PC-3 (cell line): ENCODE results near the gene KIAA1217.

Source experiments
- EZH2 ChIP-seq: fragments of 300-600 bp; sonication (generic); IDR thresholded peaks from one replicate; pipeline ENCODE4 v1.6.1; 2017; ENCODE audit warnings: antibody characterized with exemption, mild to moderate bottlenecking, low read length; ENCODE audit not compliant: unreplicated experiment
- TF ChIP-seq, protein P1 (sequence below): fragments of 300-600 bp; sonication (generic); conservative IDR thresholded peaks from 2 replicates; pipeline ENCODE4 v1.5.1; 2017; ENCODE audit warnings: antibody characterized with exemption, low read depth, mild to moderate bottlenecking, low read length

DNA sequence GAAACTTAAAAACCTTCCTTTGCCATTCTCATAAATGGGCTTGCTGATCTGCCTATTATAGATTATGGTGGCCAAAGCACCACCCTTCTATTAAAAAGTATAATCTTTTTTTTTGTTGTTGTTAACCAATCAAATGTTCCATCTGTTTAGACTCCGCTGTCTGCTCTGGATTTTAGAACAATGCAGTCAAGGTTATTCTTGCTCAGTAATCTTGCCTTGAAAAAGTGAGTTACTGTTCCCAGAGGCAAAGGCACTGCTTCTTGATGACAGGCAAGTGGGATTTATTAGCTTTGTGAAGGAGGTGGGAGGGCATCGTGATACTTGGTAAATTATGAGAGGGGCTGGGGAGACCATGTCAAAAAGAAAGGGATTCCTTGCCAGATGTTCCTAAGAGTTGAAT is 143.5 kb downstream of the KIAA1217 start:
- TF ChIP-seq, protein P1, sequence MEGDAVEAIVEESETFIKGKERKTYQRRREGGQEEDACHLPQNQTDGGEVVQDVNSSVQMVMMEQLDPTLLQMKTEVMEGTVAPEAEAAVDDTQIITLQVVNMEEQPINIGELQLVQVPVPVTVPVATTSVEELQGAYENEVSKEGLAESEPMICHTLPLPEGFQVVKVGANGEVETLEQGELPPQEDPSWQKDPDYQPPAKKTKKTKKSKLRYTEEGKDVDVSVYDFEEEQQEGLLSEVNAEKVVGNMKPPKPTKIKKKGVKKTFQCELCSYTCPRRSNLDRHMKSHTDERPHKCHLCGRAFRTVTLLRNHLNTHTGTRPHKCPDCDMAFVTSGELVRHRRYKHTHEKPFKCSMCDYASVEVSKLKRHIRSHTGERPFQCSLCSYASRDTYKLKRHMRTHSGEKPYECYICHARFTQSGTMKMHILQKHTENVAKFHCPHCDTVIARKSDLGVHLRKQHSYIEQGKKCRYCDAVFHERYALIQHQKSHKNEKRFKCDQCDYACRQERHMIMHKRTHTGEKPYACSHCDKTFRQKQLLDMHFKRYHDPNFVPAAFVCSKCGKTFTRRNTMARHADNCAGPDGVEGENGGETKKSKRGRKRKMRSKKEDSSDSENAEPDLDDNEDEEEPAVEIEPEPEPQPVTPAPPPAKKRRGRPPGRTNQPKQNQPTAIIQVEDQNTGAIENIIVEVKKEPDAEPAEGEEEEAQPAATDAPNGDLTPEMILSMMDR: no peak
- no peak for TF ChIP-seq EZH2
